MCF 10A (cell line): ENCODE data around the gene OR10J5. TPM values are rescaled to one million over a fixed set of nuclear protein-coding genes. Genes with fewer than 3 reads are reported as not detected.
"Not testable (repeated sequence)": the region's sequence is repeated elsewhere in the genome, so short reads cannot be mapped to it uniquely, and the experiment has no call there.

Experiments used
- BruUV-seq: library from RNA; stranded (reverse); fragments of 400-500 nt; replicated peaks from 2 replicates; lab custom pipeline; 2021; lab: Mats Ljungman, UMichigan
- CTCF ChIA-PET: fragments of 300-600 bp; sonication (Branson Sonifier 250); formaldehyde crosslinking; extraction: SDS; loops from one replicate; lab custom pipeline; 2021; ENCODE audit warnings: antibody characterized with exemption, inconsistent platforms; lab: Yijun Ruan, JAX
- POLR2A ChIA-PET: fragments of 300-600, 350-650 bp; sonication (Branson Sonifier 250); formaldehyde crosslinking; extraction: SDS; loops from one replicate; lab custom pipeline; 2020; ENCODE audit warnings: antibody characterized with exemption, inconsistent platforms; lab: Yijun Ruan, JAX
- DNase-seq: peaks from one replicate; pipeline ENCODE4 v3.0.0-alpha.2; 2018; ENCODE audit not compliant: unreplicated experiment
- H3K27ac Mint-ChIP-seq: one replicate; pipeline ENCODE4 v1.8.0; 2022; ENCODE audit warnings: mild to moderate bottlenecking, low read depth, mixed read lengths; ENCODE audit not compliant: unreplicated experiment
- H3K27me3 Mint-ChIP-seq: one replicate; pipeline ENCODE4 v1.8.0; 2022; ENCODE audit warnings: mixed read lengths; ENCODE audit not compliant: insufficient read depth, unreplicated experiment
- H3K36me3 Mint-ChIP-seq: one replicate; pipeline ENCODE4 v1.8.0; 2022; ENCODE audit warnings: mild to moderate bottlenecking, moderate library complexity, mixed read lengths; ENCODE audit not compliant: insufficient read depth, unreplicated experiment
- H3K4me1 Mint-ChIP-seq: one replicate; pipeline ENCODE4 v1.8.0; 2022; ENCODE audit warnings: mixed read lengths; ENCODE audit not compliant: insufficient read depth, unreplicated experiment
- H3K4me3 Mint-ChIP-seq: one replicate; pipeline ENCODE4 v1.8.0; 2022; ENCODE audit warnings: mild to moderate bottlenecking, moderate library complexity, mixed read lengths; ENCODE audit not compliant: unreplicated experiment
- H3K9me3 Mint-ChIP-seq: one replicate; pipeline ENCODE4 v1.8.0; 2022; ENCODE audit warnings: mixed read lengths; ENCODE audit not compliant: unreplicated experiment
- CTCF ChIP-seq: fragments of 200-600 bp; IDR thresholded peaks from one replicate; pipeline ENCODE4 v1.8.0; 2022; ENCODE audit warnings: antibody characterized with exemption, mild to moderate bottlenecking; ENCODE audit not compliant: unreplicated experiment
- intact Hi-C: fragments of 100-400 bp; cut with micrococcal nuclease; formaldehyde crosslinking; loops from 2 replicates; pipeline ENCODE4 v1.14.1; 2022
- total RNA-seq: library from RNA; stranded (reverse); gene quantifications from 2 replicates; pipeline ENCODE4 v1.2.3, GENCODE V29; 2022

OR10J5 gene
- total RNA-seq, 1 experiment from 2014 or later = not detected

- BruUV-seq = no TSS peak
- POLR2A ChIA-PET = interaction anchor here (0.9 to 2.1 kb wide), 2 partner anchors 10 to 17 kb away, joined by 3 to 5 read pairs; no protein-coding TSS in a partner anchor
Measured at GRCh38 chr1:159508951-159509350, 26.9 kb downstream of the OR10J5 start.

GRCh38 chr1:159505676-159506075 lies 30.1 kb downstream of the OR10J5 start:
- H3K4me3 Mint-ChIP-seq = no peak overlapping the region
- ChIA-PET POLR2A (no interaction called here), CTCF (no interaction called here)
- no peaks in the 10 kb centered on the region for H3K27me3 Mint-ChIP-seq
- no peaks in the 10 kb centered on the region for H3K36me3 Mint-ChIP-seq
- TF ChIP-seq CTCF = no peak
- peaks cover 18% of the 10 kb centered on the region for H3K9me3 Mint-ChIP-seq
- intact Hi-C loops = no loop called here
- DNase-seq = no peak
- H3K27ac Mint-ChIP-seq = no peak overlapping the region
- BruUV-seq = no TSS peak
- peaks cover 11% of the 10 kb centered on the region for H3K4me1 Mint-ChIP-seq

More at GRCh38 chr1:159508951-159509350, 26.9 kb downstream of the OR10J5 start:
- intact Hi-C loops = no loop called here
- H3K9me3 Mint-ChIP-seq = peaks cover 18% of the 10 kb centered on the region
- CTCF ChIA-PET = interaction anchor here (1.0 kb wide), 1 partner anchor 10 kb away, joined by 4 read pairs; no protein-coding TSS in a partner anchor
- H3K4me1 Mint-ChIP-seq = peaks cover 11% of the 10 kb centered on the region
- no peaks in the 10 kb centered on the region for H3K36me3 Mint-ChIP-seq
- H3K27me3 Mint-ChIP-seq = no peaks in the 10 kb centered on the region
- no peak for DNase-seq
- TF ChIP-seq CTCF = no peak
- H3K4me3 Mint-ChIP-seq = no peak overlapping the region
- no peak overlapping the region for H3K27ac Mint-ChIP-seq

GRCh38 chr1:159501082-159501481 lies 34.7 kb downstream of the OR10J5 start:
- DNase-seq = no peak
- POLR2A ChIA-PET = no interaction called here
- intact Hi-C loops = no loop called here
- no peak for TF ChIP-seq CTCF
- no peaks in the 10 kb centered on the region for H3K4me1 Mint-ChIP-seq
- H3K36me3 Mint-ChIP-seq = no peaks in the 10 kb centered on the region
- no peak overlapping the region for H3K27ac Mint-ChIP-seq
- no peak overlapping the region for H3K4me3 Mint-ChIP-seq
- H3K27me3 Mint-ChIP-seq = no peaks in the 10 kb centered on the region
- CTCF ChIA-PET = interaction anchor here (0.6 kb wide), 1 partner anchor 223 kb away, joined by 3 read pairs; no protein-coding TSS in a partner anchor
- no TSS peak for BruUV-seq
- peaks cover 31% of the 10 kb centered on the region for H3K9me3 Mint-ChIP-seq

- H3K27ac Mint-ChIP-seq, H3K27me3 Mint-ChIP-seq, H3K4me3 Mint-ChIP-seq, DNase-seq, H3K36me3 Mint-ChIP-seq, BruUV-seq, POLR2A ChIA-PET: not testable (repeated sequence)
- Mint-ChIP-seq H3K9me3 (peaks cover 18% of the 10 kb centered on the region), H3K4me1 (peaks cover 17% of the 10 kb centered on the region)
- intact Hi-C loops = loop anchor here (10.0 kb wide), 1 partner anchor 260 kb away; no protein-coding TSS in a partner anchor
- CTCF ChIA-PET = interaction anchor here (0.6 to 1.3 kb wide), 4 partner anchors 9 to 515 kb away, joined by 3 to 5 read pairs (median 3); no protein-coding TSS in a partner anchor
Measured at GRCh38 chr1:159494513-159495210, 41.1 kb downstream of the OR10J5 start.
